Measurements from ENCODE around the gene MAPKAP1.
"Not testable (repeated sequence)": the region's sequence is repeated elsewhere in the genome, so short reads cannot be mapped to it uniquely, and the experiment has no call there.

Gene MAPKAP1

GRCh38 chr9:125406810-125407087 is 300.3 kb downstream of the MAPKAP1 start:
- no peak for DNase-seq

- DNase-seq: no peak
These were observed 300.8 kb downstream of the MAPKAP1 start for GRCh38 chr9:125405938-125406809.

GRCh38 chr9:125404733-125405132 is 302.3 kb downstream of the MAPKAP1 start:
- DNase-seq: no peak

- DNase-seq: no peak
These were observed 306.0 kb downstream of the MAPKAP1 start for GRCh38 chr9:125400725-125401716.

- not testable (repeated sequence) for DNase-seq
These were observed 306.8 kb downstream of the MAPKAP1 start for GRCh38 chr9:125400232-125400631.

GRCh38 chr9:125399666-125400065 is 307.3 kb downstream of the MAPKAP1 start:
- DNase-seq: no peak

- no peak for DNase-seq
These were observed 307.8 kb downstream of the MAPKAP1 start for GRCh38 chr9:125399165-125399564.

GRCh38 chr9:125398243-125398642 is 308.8 kb downstream of the MAPKAP1 start:
- no peak for DNase-seq

- DNase-seq: no peak
These were observed 309.3 kb downstream of the MAPKAP1 start for GRCh38 chr9:125397736-125398135.

- no peak for DNase-seq
These were observed 310.2 kb downstream of the MAPKAP1 start for GRCh38 chr9:125396799-125397198.

GRCh38 chr9:125393426-125393825 is 313.6 kb downstream of the MAPKAP1 start:
- DNase-seq: no peak

GRCh38 chr9:125391704-125392103 is 315.3 kb downstream of the MAPKAP1 start:
- DNase-seq: no peak

- no peak for DNase-seq
These were observed 318.0 kb downstream of the MAPKAP1 start for GRCh38 chr9:125388978-125389377.

- DNase-seq: no peak
These were observed 319.0 kb downstream of the MAPKAP1 start for GRCh38 chr9:125387861-125388524.
